Body of pancreas (tissue), 4 donors: ENCODE data around the gene TTC23L. TPM values are rescaled to one million over a fixed set of nuclear protein-coding genes. Genes with fewer than 3 reads are reported as not detected.
"Not testable (repeated sequence)": the region's sequence is repeated elsewhere in the genome, so short reads cannot be mapped to it uniquely, and the experiment has no call there.

ENCODE experiments used
- ATAC-seq: fragments of 150-250 bp; one replicate; pipeline ENCODE4 v1.9.1; 2016
- DNase-seq, 4 donors: peaks; one replicate each; pipeline ENCODE4 v3.0.0-alpha.2; 2019
- H3K27ac ChIP-seq, 4 donors: fragments of 200-600 bp; sonication (generic); 1 replicate in 3 of 4; 2 replicates in 1 of 4; pipeline versions ENCODE4 v1.5.1 to v1.6.1; 2016 to 2019; ENCODE audit warnings: mild to moderate bottlenecking in 1 of 4, mixed read lengths in 1 of 4, moderate library complexity in 1 of 4
- H3K27me3 ChIP-seq, 2 donors: fragments of 200-600 bp; sonication (generic); one replicate each; pipeline ENCODE4 v1.6.0; 2016; ENCODE audit warnings: mild to moderate bottlenecking in 1 of 2
- H3K36me3 ChIP-seq, 2 donors: fragments of 200-600 bp; sonication (generic); replicated peaks in 1 of 2; 2 replicates each; pipeline ENCODE4 v1.5.1; 2016; ENCODE audit warnings: low read depth in 2 of 2; ENCODE audit not compliant: insufficient read depth in 1 of 2
- H3K4me1 ChIP-seq: fragments of 200-600 bp; sonication (generic); one replicate; pipeline ENCODE4 v1.6.0; 2016
- H3K4me3 ChIP-seq, 2 donors: fragments of 200-600 bp; sonication (generic); 1 replicate in 1 of 2; 2 replicates in 1 of 2; pipeline ENCODE4 v1.5.1; 2016 to 2019
- H3K9me3 ChIP-seq, 3 donors: fragments of 200-600 bp; sonication (generic); 1 replicate in 2 of 3; 2 replicates in 1 of 3; pipeline ENCODE4 v1.5.1; 2016
- POLR2A ChIP-seq, 3 donors: fragments of 450-650 bp; IDR thresholded peaks; one replicate each; pipeline ENCODE4 v1.6.1; 2016; ENCODE audit warnings: antibody characterized with exemption in 3 of 3, mild to moderate bottlenecking in 2 of 3
- whole genome bisulfite sequencing, 2 donors: methylation state at CpG; one replicate each; pipeline ENCODE4 v1.1.5; 2017; 5-methylcytosine and 5-hydroxymethylcytosine counted together
- intact Hi-C: fragments of 100-400 bp; cut with DNase I; formaldehyde crosslinking; loops from one replicate; pipeline ENCODE4 v1.15.1; 2023
- total RNA-seq, 2 donors: library from RNA; depleted of rRNA; stranded (reverse); fragments of >200 nt; gene quantifications; one replicate each; pipeline ENCODE4 v1.1.0, GENCODE V29; 2016
- TF ChIP-seq, protein P1 (sequence below), 7 experiments: fragments of 450-650 bp in 4 of 7; fragments of 200-600 bp in 3 of 7; sonication (generic) in 3 of 7; IDR thresholded peaks; one replicate each; pipeline ENCODE4 v1.5.1; 2016 to 2019; ENCODE audit warnings: antibody characterized with exemption in 7 of 7

The TTC23L gene
- total RNA-seq, 2 donors from 2014 or later: 1.3 TPM; not detected in 1

DNA sequence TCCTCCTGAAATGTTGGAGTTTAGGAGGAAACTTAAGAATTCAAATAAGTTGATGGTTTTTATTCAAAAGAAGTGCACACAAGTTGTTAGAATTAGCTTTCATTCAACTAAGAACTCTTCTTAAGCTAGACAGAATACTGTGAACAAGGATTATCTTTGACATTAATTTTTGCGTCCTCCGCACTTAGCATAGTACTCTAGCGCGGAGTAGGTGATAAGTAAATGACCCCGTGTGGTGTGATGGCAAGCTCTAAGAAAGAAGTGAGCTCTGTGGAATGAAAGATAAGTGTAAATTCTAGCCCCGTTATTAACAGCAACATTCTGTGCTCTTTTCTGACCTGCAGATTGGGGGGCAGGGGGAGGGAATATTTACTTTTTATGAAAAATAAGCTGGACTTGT, 77.6 kb downstream of the TTC23L start:
- intact Hi-C loops: no loop called here
- TF ChIP-seq, protein P1, sequence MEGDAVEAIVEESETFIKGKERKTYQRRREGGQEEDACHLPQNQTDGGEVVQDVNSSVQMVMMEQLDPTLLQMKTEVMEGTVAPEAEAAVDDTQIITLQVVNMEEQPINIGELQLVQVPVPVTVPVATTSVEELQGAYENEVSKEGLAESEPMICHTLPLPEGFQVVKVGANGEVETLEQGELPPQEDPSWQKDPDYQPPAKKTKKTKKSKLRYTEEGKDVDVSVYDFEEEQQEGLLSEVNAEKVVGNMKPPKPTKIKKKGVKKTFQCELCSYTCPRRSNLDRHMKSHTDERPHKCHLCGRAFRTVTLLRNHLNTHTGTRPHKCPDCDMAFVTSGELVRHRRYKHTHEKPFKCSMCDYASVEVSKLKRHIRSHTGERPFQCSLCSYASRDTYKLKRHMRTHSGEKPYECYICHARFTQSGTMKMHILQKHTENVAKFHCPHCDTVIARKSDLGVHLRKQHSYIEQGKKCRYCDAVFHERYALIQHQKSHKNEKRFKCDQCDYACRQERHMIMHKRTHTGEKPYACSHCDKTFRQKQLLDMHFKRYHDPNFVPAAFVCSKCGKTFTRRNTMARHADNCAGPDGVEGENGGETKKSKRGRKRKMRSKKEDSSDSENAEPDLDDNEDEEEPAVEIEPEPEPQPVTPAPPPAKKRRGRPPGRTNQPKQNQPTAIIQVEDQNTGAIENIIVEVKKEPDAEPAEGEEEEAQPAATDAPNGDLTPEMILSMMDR (IDR thresholded peaks at IDR 0.05): no peak
- TF ChIP-seq POLR2A (IDR thresholded peaks at IDR 0.05): no peak
- no peaks in the 10 kb centered on the region for H3K36me3 ChIP-seq
- peaks cover 27% of the 10 kb centered on the region for H3K4me1 ChIP-seq
- H3K27ac ChIP-seq: no peak overlapping the region
- 12 to 15% methylated on average over 6 of the region's 6 CpGs for WGBS, 2 donors
- no peak overlapping the region for H3K4me3 ChIP-seq
- no peaks in the 10 kb centered on the region for H3K9me3 ChIP-seq
- ATAC-seq (no peak), DNase-seq (no peak)
- no peaks in the 10 kb centered on the region for H3K27me3 ChIP-seq

DNA sequence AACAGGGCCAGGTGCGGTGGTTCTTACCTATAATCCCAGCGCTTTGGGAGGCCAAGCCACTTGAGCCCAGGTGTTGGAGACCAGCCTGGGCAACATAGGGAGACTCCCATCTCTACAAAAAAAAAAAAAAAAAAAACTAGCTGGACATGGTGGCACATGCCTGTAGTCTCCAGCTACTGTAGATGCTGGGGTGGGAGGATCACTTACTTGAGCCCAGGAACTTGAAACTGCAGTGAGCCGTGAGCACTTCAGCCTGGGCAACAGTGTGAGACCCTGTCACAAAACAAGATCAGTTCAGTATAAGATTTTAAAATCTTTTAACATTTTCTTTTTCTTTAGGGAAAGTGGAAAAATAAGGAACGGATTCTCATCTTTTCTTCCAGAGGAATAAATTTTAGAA, 79.1 kb downstream of the TTC23L start:
- ATAC-seq (no peak), DNase-seq (no peak)
- intact Hi-C loops: no loop called here
- no peak for TF ChIP-seq POLR2A (IDR thresholded peaks at IDR 0.05)
- TF ChIP-seq, protein P1 (IDR thresholded peaks at IDR 0.05): no peak
- no peaks in the 10 kb centered on the region for H3K9me3 ChIP-seq
- no peaks in the 10 kb centered on the region for H3K27me3 ChIP-seq
- H3K4me3 ChIP-seq: no peak overlapping the region
- H3K36me3 ChIP-seq: peaks cover 0 to 8% of the 10 kb centered on the region in 2 donors
- WGBS, 2 donors: 81 to 87% methylated on average over 4 of the region's 4 CpGs
- peaks cover 27% of the 10 kb centered on the region for H3K4me1 ChIP-seq
- H3K27ac ChIP-seq: no peak overlapping the region

DNA sequence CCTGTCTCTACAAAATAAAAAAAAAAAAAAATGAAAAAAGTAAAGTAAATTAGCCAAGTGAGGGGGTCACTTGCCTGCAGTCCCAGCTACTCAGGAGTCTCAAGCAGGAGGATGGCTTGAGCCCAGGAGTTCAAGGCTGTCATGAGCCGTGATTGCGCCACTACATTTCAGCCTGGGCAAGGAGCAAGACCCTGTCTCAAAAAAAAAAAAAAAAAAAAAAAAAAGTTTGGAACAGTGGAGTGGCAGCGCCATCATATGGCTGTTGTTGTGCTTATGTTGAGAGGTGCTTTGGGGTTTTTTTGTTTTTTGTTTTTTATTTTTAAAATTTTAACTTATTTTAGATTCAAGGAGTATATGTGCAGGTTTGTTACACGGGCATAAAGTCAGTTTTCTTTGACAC, 80.1 kb downstream of the TTC23L start:
- H3K36me3 ChIP-seq: peaks cover 0 to 11% of the 10 kb centered on the region in 2 donors
- no peaks in the 10 kb centered on the region for H3K27me3 ChIP-seq
- no peak overlapping the region for H3K4me3 ChIP-seq
- peaks cover 27% of the 10 kb centered on the region for H3K4me1 ChIP-seq
- 84 to 88% methylated on average over 4 of the region's 4 CpGs for WGBS, 2 donors
- no peaks in the 10 kb centered on the region for H3K9me3 ChIP-seq
- no peak for ATAC-seq
- TF ChIP-seq, protein P1 (IDR thresholded peaks at IDR 0.05): no peak
- TF ChIP-seq POLR2A (IDR thresholded peaks at IDR 0.05): no peak
- intact Hi-C loops: no loop called here
- DNase-seq: no peak
- H3K27ac ChIP-seq: no peak overlapping the region

DNA sequence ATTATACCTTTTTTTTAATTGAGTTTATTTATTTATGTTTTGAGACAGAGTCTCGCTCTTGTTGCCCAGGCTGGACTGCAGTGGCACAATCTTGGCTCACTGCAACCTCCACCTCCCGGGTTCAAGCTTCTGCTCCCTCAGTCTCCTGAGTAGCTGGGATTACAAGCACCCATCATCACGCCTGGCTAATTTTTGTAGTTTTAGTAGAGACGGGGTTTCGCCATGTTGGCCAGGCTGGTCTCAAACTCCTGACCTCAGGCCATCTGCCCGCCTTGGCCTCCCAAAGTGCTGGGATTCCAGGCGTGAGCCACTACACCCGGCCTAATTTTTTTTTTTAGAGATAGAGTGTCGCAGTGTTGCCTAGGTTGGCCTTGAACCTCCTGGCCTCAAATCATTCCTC, 84.3 kb downstream of the TTC23L start:
- H3K4me3 ChIP-seq, DNase-seq, H3K27me3 ChIP-seq, H3K9me3 ChIP-seq, intact Hi-C loops, H3K27ac ChIP-seq, ATAC-seq: not testable (repeated sequence)
- 85 to 86% methylated on average over 9 of the region's 9 CpGs for WGBS, 2 donors
- Histone ChIP-seq H3K36me3 (peaks cover 5 to 21% of the 10 kb centered on the region in 2 donors), H3K4me1 (peaks cover 14% of the 10 kb centered on the region)

DNA sequence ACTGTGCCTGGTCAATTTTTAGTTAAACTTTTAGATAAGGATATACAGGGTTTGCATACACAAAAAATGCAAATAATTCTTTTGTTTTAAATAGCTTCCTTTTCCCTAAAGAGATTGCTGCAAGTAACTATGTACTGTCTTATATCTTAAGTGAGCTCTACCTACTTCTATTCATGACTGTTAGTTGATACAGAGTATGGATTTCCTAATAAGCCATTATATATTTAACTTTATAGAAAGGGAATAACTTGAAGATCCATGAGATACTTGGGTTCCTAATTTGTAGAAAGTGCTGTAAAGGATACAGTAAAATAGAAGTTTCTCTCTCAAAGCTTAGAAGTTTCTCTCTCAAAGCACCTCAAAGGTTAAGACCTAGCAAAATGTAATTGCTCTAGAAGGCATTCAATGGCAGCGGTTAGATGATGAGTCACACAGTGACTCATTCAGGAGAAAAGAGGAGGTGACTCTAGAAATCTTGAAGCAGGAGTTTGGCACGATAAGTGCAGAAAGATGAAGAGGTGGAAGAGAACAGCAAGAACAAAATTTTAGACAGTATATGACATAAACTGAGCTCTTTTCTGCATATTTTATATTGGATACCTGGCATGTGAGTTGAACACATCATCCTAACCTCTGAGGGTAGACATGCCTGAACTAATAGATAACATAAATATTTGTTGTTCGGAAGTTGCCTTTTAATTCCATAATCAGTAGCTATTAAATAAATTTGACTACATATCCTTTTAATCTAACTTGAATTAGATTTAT, 84.9 kb downstream of the TTC23L start:
- Histone ChIP-seq H3K9me3 (no peaks in the 10 kb centered on the region), H3K4me3 (no peak overlapping the region), H3K4me1 (peaks cover 14% of the 10 kb centered on the region), H3K36me3 (peaks cover 5 to 21% of the 10 kb centered on the region in 2 donors), H3K27ac (peak overlapping the region in 1 of 4 donors; percentile 35), H3K27me3 (no peaks in the 10 kb centered on the region)
- DNase-seq: peak in 2 of 4 donors; percentile 21 to 25
- peak; percentile 77 for ATAC-seq
- WGBS, 2 donors: 32 to 36% methylated on average over 3 of the region's 3 CpGs
- intact Hi-C loops: no loop called here
- TF ChIP-seq, protein P1 (IDR thresholded peaks at IDR 0.05): no peak
- TF ChIP-seq POLR2A (IDR thresholded peaks at IDR 0.05): no peak
